Trophoblast cell (in vitro differentiated cells and primary cell): ENCODE measurements around the gene SVEP1.

ENCODE experiments used
- DNase-seq, 2 donors: peaks; one replicate each; pipeline ENCODE4 v3.0.0-alpha.2; 2016
- H2AFZ ChIP-seq: 2 replicates; pipeline ENCODE4 v1.6.1; 2013; ENCODE audit warnings: low read length, moderate library complexity, mild to moderate bottlenecking; ENCODE audit not compliant: insufficient read depth, poor library complexity
- H2AK5ac ChIP-seq: 2 replicates; pipeline ENCODE4 v1.6.1; 2013; ENCODE audit warnings: mild to moderate bottlenecking, low read length
- H2BK120ac ChIP-seq: 2 replicates; pipeline ENCODE4 v1.6.1; 2013; ENCODE audit warnings: low read length, mild to moderate bottlenecking, moderate library complexity; ENCODE audit not compliant: insufficient read depth, poor library complexity
- H2BK12ac ChIP-seq: 2 replicates; pipeline ENCODE4 v1.6.1; 2013; ENCODE audit warnings: mild to moderate bottlenecking, low read length, moderate library complexity
- H2BK5ac ChIP-seq: 2 replicates; pipeline ENCODE4 v1.6.1; 2013; ENCODE audit warnings: low read length, low read depth, moderate library complexity, mild to moderate bottlenecking; ENCODE audit not compliant: poor library complexity
- H3K14ac ChIP-seq: 2 replicates; pipeline ENCODE4 v1.6.1; 2013; ENCODE audit warnings: mild to moderate bottlenecking, low read length
- H3K18ac ChIP-seq: 2 replicates; pipeline ENCODE4 v1.6.1; 2013; ENCODE audit warnings: mild to moderate bottlenecking, low read length
- H3K23ac ChIP-seq: 2 replicates; pipeline ENCODE4 v1.6.1; 2013; ENCODE audit warnings: low read length
- H3K27ac ChIP-seq: 2 replicates; pipeline ENCODE4 v1.5.1; 2013; ENCODE audit warnings: low read depth, mild to moderate bottlenecking, inconsistent platforms, low read length, moderate library complexity
- H3K27me3 ChIP-seq: 2 replicates; pipeline ENCODE4 v1.6.1; 2013; ENCODE audit warnings: inconsistent platforms, mild to moderate bottlenecking, low read length, moderate library complexity; ENCODE audit not compliant: insufficient read depth
- H3K36me3 ChIP-seq, 2 experiments: 1 replicate in 1 of 2; 2 replicates in 1 of 2; pipeline ENCODE4 v1.6.1; 2013; ENCODE audit warnings: low read length in 2 of 2, mild to moderate bottlenecking in 2 of 2, moderate library complexity in 1 of 2; ENCODE audit not compliant: insufficient read depth in 2 of 2, control insufficient read depth in 1 of 2
- H3K4ac ChIP-seq: 2 replicates; pipeline ENCODE4 v1.6.1; 2013; ENCODE audit warnings: low read depth, mild to moderate bottlenecking, low read length, moderate library complexity
- H3K4me1 ChIP-seq, 2 experiments: 1 replicate in 1 of 2; 2 replicates in 1 of 2; pipeline ENCODE4 v1.6.1; 2013; ENCODE audit warnings: low read length in 2 of 2, mild to moderate bottlenecking in 2 of 2, moderate library complexity in 1 of 2; ENCODE audit not compliant: insufficient read depth in 2 of 2, control insufficient read depth in 1 of 2
- H3K4me2 ChIP-seq: 2 replicates; pipeline ENCODE4 v1.6.1; 2013; ENCODE audit warnings: inconsistent platforms, mild to moderate bottlenecking, low read length, moderate library complexity
- H3K4me3 ChIP-seq: 2 replicates; pipeline ENCODE4 v1.5.1; 2013; ENCODE audit warnings: mild to moderate bottlenecking, low read depth, low read length, inconsistent platforms
- H3K79me1 ChIP-seq: one replicate; pipeline ENCODE4 v1.6.1; 2013; ENCODE audit warnings: low read length
- H3K79me2 ChIP-seq: 2 replicates; pipeline ENCODE4 v1.6.1; 2013; ENCODE audit warnings: low read length, mild to moderate bottlenecking; ENCODE audit not compliant: control insufficient read depth, insufficient read depth, poor library complexity
- H3K9ac ChIP-seq: 2 replicates; pipeline ENCODE4 v1.6.1; 2013; ENCODE audit warnings: mild to moderate bottlenecking, low read length
- H3K9me3 ChIP-seq: 2 replicates; pipeline ENCODE4 v1.6.1; 2013; ENCODE audit warnings: low read depth, mild to moderate bottlenecking, control low read depth, inconsistent platforms, low read length; ENCODE audit not compliant: insufficient read depth
- H4K12ac ChIP-seq: 2 replicates; pipeline ENCODE4 v1.6.1; 2013; ENCODE audit warnings: low read depth, mild to moderate bottlenecking, low read length, moderate library complexity
- H4K8ac ChIP-seq: 2 replicates; pipeline ENCODE4 v1.6.1; 2013; ENCODE audit warnings: low read depth, mild to moderate bottlenecking, low read length, moderate library complexity
- H4K91ac ChIP-seq: one replicate; pipeline ENCODE4 v1.6.1; 2013; ENCODE audit warnings: low read depth, mild to moderate bottlenecking, low read length, moderate library complexity
- WGBS: extraction: QIAGEN DNeasy Blood & Tissue Kit; methylation state at CpG from one replicate; pipeline ENCODE4 v1.1.7; 2013; ENCODE audit warnings: missing lambda C conversion rate; ENCODE audit not compliant: insufficient read length, insufficient coverage; ENCODE audit errors: extremely low coverage; 5-methylcytosine and 5-hydroxymethylcytosine counted together

SVEP1 gene

GRCh38 chr9:110601098-110601497 is 21.6 kb upstream of the SVEP1 start:
- no peak overlapping the region for H3K14ac ChIP-seq
- no peak overlapping the region for H3K4me3 ChIP-seq
- peaks cover 7% of the 10 kb centered on the region for H3K9me3 ChIP-seq
- no peak overlapping the region for H3K9ac ChIP-seq
- H3K4me1 ChIP-seq, result peaks cover 10 to 14% of the 10 kb centered on the region in 2 experiments
- no CpG with 5 or more reads among the region's 4 CpGs for WGBS
- no peaks in the 10 kb centered on the region for H3K79me2 ChIP-seq
- no peak overlapping the region for H4K8ac ChIP-seq
- H2BK5ac ChIP-seq, result no peak overlapping the region
- no peaks in the 10 kb centered on the region for H3K79me1 ChIP-seq
- H3K36me3 ChIP-seq, result no peaks in the 10 kb centered on the region
- no peak for DNase-seq
- no peak overlapping the region for H3K27ac ChIP-seq
- no peak overlapping the region for H2BK120ac ChIP-seq
- H2BK12ac ChIP-seq, result no peak overlapping the region
- H4K91ac ChIP-seq, result no peak overlapping the region
- no peaks in the 10 kb centered on the region for H3K27me3 ChIP-seq
- H3K4ac ChIP-seq, result no peak overlapping the region
- H4K12ac ChIP-seq, result no peak overlapping the region
- H3K4me2 ChIP-seq, result no peak overlapping the region
- no peak overlapping the region for H3K23ac ChIP-seq
- H2AFZ ChIP-seq, result no peak overlapping the region
- no peak overlapping the region for H2AK5ac ChIP-seq
- no peak overlapping the region for H3K18ac ChIP-seq

DNA sequence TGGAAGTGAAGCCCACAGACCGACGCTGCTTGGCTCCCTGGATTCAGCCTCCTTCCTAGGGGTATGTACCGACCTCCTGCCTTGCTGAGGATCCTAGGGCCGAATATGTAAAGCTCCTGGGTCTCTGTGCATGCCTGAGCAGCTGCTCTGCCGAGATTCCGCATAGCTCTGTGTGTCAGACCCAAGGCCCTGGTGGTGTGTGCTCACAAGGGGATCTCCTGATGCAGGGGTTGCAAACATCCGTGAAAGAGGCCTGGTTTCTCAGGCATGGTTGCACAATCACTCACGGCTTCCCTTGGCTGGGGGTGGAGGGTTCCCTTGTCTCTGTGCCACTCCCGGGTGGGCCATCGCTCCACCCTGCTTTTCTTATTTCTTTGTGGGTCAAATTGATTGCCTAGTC is 19.9 kb upstream of the SVEP1 start:
- no peak overlapping the region for H2BK12ac ChIP-seq

DNA sequence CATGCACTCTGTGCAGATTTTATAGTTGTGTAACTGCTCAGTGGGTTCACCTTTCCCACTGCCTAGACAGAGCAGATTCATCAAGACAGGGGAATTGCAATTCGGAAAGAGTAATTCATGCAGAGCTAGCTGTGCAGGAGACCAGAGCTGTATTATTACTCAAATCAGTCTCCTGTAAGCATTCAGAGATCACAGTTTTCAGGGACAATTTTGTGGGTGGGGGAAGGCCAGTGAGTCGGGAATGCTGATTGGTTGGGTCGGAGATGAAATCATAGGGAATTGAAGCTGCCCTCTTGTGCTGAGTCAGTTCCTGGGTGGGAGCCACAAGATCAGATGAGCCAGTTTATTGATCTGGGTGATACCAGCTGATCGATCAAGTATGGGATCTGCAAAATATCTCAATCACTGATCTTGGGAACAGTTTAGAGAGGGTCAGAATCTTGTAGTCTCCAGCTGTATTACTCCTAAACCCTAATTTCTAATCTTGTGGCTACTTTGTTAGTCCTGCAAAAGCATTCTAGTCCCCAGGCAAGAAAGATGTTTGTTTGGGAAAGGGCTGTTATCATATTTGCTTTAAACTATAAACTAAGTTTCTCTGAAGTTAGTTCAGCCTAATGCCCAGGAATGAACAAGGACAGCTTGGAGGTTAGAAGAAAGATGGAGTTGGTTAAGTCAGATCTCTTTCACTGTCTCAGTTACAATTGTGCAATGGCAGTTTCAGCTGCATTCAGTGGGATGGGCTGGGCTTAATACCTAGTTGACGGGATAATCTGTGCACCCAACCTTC is 12.7 kb upstream of the SVEP1 start:
- H2BK5ac ChIP-seq, result peak overlapping the region; percentile 74
- peaks cover 3% of the 10 kb centered on the region for H3K9me3 ChIP-seq

More for the DNA sequence above, 19.9 kb upstream of the SVEP1 start:
- H4K8ac ChIP-seq, result peak overlapping the region; percentile 20
- peak; percentile 46 for DNase-seq
- H3K4me1 ChIP-seq, result peaks cover 10 to 14% of the 10 kb centered on the region in 2 experiments
- H3K14ac ChIP-seq, result no peak overlapping the region
- H2BK5ac ChIP-seq, result no peak overlapping the region
- WGBS, result no CpG with 5 or more reads among the region's 10 CpGs
- no peak overlapping the region for H3K4me3 ChIP-seq
- peaks cover 7% of the 10 kb centered on the region for H3K9me3 ChIP-seq
- H3K36me3 ChIP-seq, result no peaks in the 10 kb centered on the region
- no peak overlapping the region for H3K9ac ChIP-seq
- no peak overlapping the region for H3K4ac ChIP-seq
- no peak overlapping the region for H4K12ac ChIP-seq
- no peak overlapping the region for H2BK120ac ChIP-seq
- no peak overlapping the region for H3K4me2 ChIP-seq
- peak overlapping the region; percentile 10 for H3K27ac ChIP-seq
- H3K18ac ChIP-seq, result no peak overlapping the region
- H2AFZ ChIP-seq, result no peak overlapping the region
- no peaks in the 10 kb centered on the region for H3K79me2 ChIP-seq
- H4K91ac ChIP-seq, result no peak overlapping the region
- no peak overlapping the region for H3K23ac ChIP-seq
- H2AK5ac ChIP-seq, result no peak overlapping the region
- no peaks in the 10 kb centered on the region for H3K79me1 ChIP-seq
- no peaks in the 10 kb centered on the region for H3K27me3 ChIP-seq

GRCh38 chr9:110591526-110591925 is 12.0 kb upstream of the SVEP1 start:
- H2AK5ac ChIP-seq, result no peak overlapping the region
- H4K8ac ChIP-seq, result no peak overlapping the region
- H3K4me3 ChIP-seq, result no peak overlapping the region
- H3K23ac ChIP-seq, result no peak overlapping the region
- no peak overlapping the region for H3K18ac ChIP-seq
- no peak overlapping the region for H3K4ac ChIP-seq
- H3K79me1 ChIP-seq, result peaks cover 4% of the 10 kb centered on the region
- no peaks in the 10 kb centered on the region for H3K9me3 ChIP-seq
- no peak overlapping the region for H2BK12ac ChIP-seq
- no peak overlapping the region for H4K12ac ChIP-seq
- peak overlapping the region; percentile 79 for H3K27ac ChIP-seq
- H2BK120ac ChIP-seq, result no peak overlapping the region
- no peak overlapping the region for H2AFZ ChIP-seq
- H3K4me1 ChIP-seq, result peaks cover 4 to 5% of the 10 kb centered on the region in 2 experiments
- no CpG with 5 or more reads among the region's 1 CpG for WGBS
- H2BK5ac ChIP-seq, result no peak overlapping the region
- H3K79me2 ChIP-seq, result no peaks in the 10 kb centered on the region
- no peaks in the 10 kb centered on the region for H3K36me3 ChIP-seq
- H3K9ac ChIP-seq, result no peak overlapping the region
- H3K14ac ChIP-seq, result no peak overlapping the region
- DNase-seq, result peak; percentile 73 to 91
- H3K4me2 ChIP-seq, result peak overlapping the region; percentile 36
- no peaks in the 10 kb centered on the region for H3K27me3 ChIP-seq
- no peak overlapping the region for H4K91ac ChIP-seq

More for the DNA sequence above, 12.7 kb upstream of the SVEP1 start:
- DNase-seq, result no peak
- H3K14ac ChIP-seq, result no peak overlapping the region
- H3K79me1 ChIP-seq, result peaks cover 4% of the 10 kb centered on the region
- H2BK12ac ChIP-seq, result peak overlapping the region; percentile 78
- peaks cover 4 to 5% of the 10 kb centered on the region in 2 experiments for H3K4me1 ChIP-seq
- H3K4me2 ChIP-seq, result no peak overlapping the region
- H2AK5ac ChIP-seq, result no peak overlapping the region
- H3K23ac ChIP-seq, result no peak overlapping the region
- no peak overlapping the region for H4K8ac ChIP-seq
- H3K36me3 ChIP-seq, result no peaks in the 10 kb centered on the region
- H3K18ac ChIP-seq, result no peak overlapping the region
- no peak overlapping the region for H3K4ac ChIP-seq
- no peak overlapping the region for H3K9ac ChIP-seq
- peak overlapping the region; percentile 7 for H2BK120ac ChIP-seq
- no peak overlapping the region for H3K4me3 ChIP-seq
- no CpG with 5 or more reads among the region's 5 CpGs for WGBS
- H3K27me3 ChIP-seq, result no peaks in the 10 kb centered on the region
- no peak overlapping the region for H4K12ac ChIP-seq
- no peaks in the 10 kb centered on the region for H3K79me2 ChIP-seq
- peak overlapping the region; percentile 79 for H3K27ac ChIP-seq
- H4K91ac ChIP-seq, result peak overlapping the region; percentile 59
- H2AFZ ChIP-seq, result no peak overlapping the region
